ENCODE results near the gene NTN1. TPM values are rescaled to one million over a fixed set of nuclear protein-coding genes. Genes with fewer than 3 reads are reported as not detected.

The NTN1 gene
- total RNA-seq, 1 donor from 2014 or later: 0.45 TPM

DNA sequence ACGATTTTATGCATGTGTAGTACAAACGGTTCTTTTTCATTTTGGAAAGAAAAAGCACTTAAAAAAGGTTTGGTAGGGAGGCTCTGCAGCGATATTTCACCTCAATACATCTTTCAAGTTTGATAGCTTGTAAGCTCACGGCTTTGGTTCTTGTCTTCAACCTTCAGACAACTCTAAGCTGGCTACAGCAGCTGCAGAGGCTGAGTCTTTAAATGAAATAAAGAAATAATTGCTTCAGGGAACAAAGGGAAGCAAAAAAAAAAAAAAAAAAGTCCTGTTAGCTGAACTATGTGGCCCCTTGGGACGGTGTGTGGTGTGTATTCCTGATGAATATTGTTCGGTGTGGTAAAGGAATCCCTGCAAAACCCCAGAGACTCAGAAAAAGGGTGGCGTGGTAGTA, 265.1 kb downstream of the NTN1 start:
- Histone ChIP-seq H3K4me3 (no peak overlapping the region), H3K4me2 (no peak overlapping the region), H3K27me3 (no peaks in the 10 kb centered on the region), H3K9me3 (ENCODE audit: low read depth) (no peaks in the 10 kb centered on the region), H3K79me2 (ENCODE audit: low read depth) (no peaks in the 10 kb centered on the region), H3F3A (ENCODE audit: low read depth) (no peaks in the 10 kb centered on the region), H4K20me1 (ENCODE audit: low read depth) (no peaks in the 10 kb centered on the region), H3K27ac (no peak overlapping the region), H3K4me1 (no peaks in the 10 kb centered on the region), H3K9ac (no peak overlapping the region), H2AFZ (replicated peaks) (no peak overlapping the region), H3K36me3 (no peaks in the 10 kb centered on the region)
- H3K27ac Mint-ChIP-seq: no peak overlapping the region
- H3K9me3 Mint-ChIP-seq: no peaks in the 10 kb centered on the region
- no peaks in the 10 kb centered on the region for H3K36me3 Mint-ChIP-seq
- H3K27me3 Mint-ChIP-seq (ENCODE audit: insufficient read depth, low read depth): peaks cover 7% of the 10 kb centered on the region
- peaks cover 16% of the 10 kb centered on the region for H3K4me1 Mint-ChIP-seq
- H3K4me3 Mint-ChIP-seq: no peak overlapping the region
- TF ChIP-seq, protein P1, sequence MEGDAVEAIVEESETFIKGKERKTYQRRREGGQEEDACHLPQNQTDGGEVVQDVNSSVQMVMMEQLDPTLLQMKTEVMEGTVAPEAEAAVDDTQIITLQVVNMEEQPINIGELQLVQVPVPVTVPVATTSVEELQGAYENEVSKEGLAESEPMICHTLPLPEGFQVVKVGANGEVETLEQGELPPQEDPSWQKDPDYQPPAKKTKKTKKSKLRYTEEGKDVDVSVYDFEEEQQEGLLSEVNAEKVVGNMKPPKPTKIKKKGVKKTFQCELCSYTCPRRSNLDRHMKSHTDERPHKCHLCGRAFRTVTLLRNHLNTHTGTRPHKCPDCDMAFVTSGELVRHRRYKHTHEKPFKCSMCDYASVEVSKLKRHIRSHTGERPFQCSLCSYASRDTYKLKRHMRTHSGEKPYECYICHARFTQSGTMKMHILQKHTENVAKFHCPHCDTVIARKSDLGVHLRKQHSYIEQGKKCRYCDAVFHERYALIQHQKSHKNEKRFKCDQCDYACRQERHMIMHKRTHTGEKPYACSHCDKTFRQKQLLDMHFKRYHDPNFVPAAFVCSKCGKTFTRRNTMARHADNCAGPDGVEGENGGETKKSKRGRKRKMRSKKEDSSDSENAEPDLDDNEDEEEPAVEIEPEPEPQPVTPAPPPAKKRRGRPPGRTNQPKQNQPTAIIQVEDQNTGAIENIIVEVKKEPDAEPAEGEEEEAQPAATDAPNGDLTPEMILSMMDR (IDR thresholded peaks at IDR 0.05): no peak
- no peak for TF ChIP-seq EZH2phosphoT487 (IDR thresholded peaks at IDR 0.05)
- no peak for TF ChIP-seq EZH2 (IDR thresholded peaks at IDR 0.05)
- DNase-seq (ENCODE audit: low spot score): no peak

- Mint-ChIP-seq H3K36me3 (no peaks in the 10 kb centered on the region), H3K4me3 (no peak overlapping the region), H3K27me3 (ENCODE audit: insufficient read depth, low read depth) (peaks cover 7% of the 10 kb centered on the region), H3K27ac (no peak overlapping the region), H3K9me3 (no peaks in the 10 kb centered on the region), H3K4me1 (peaks cover 16% of the 10 kb centered on the region)
- H3K4me2 ChIP-seq: no peak overlapping the region
- no peak overlapping the region for H3K9ac ChIP-seq
- H3K27ac ChIP-seq: no peak overlapping the region
- no peak overlapping the region for H3K4me3 ChIP-seq
- H4K20me1 ChIP-seq (ENCODE audit: low read depth): no peaks in the 10 kb centered on the region
- no peaks in the 10 kb centered on the region for H3F3A ChIP-seq (ENCODE audit: low read depth)
- no peak overlapping the region for H2AFZ ChIP-seq (replicated peaks)
- no peaks in the 10 kb centered on the region for H3K36me3 ChIP-seq
- TF ChIP-seq, protein P1 (IDR thresholded peaks at IDR 0.05): no peak
- no peak for TF ChIP-seq EZH2 (IDR thresholded peaks at IDR 0.05)
- TF ChIP-seq EZH2phosphoT487 (IDR thresholded peaks at IDR 0.05): no peak
- no peaks in the 10 kb centered on the region for H3K4me1 ChIP-seq
- no peaks in the 10 kb centered on the region for H3K9me3 ChIP-seq (ENCODE audit: low read depth)
- no peaks in the 10 kb centered on the region for H3K79me2 ChIP-seq (ENCODE audit: low read depth)
- DNase-seq (ENCODE audit: low spot score): no peak
- no peaks in the 10 kb centered on the region for H3K27me3 ChIP-seq
These were observed 266.0 kb downstream of the NTN1 start for GRCh38 chr17:9287306-9287705.

- Histone ChIP-seq H3F3A (ENCODE audit: low read depth) (no peaks in the 10 kb centered on the region), H3K4me3 (no peak overlapping the region), H3K36me3 (no peaks in the 10 kb centered on the region), H3K27ac (no peak overlapping the region), H3K27me3 (no peaks in the 10 kb centered on the region), H3K4me1 (no peaks in the 10 kb centered on the region), H3K4me2 (no peak overlapping the region), H3K9me3 (ENCODE audit: low read depth) (no peaks in the 10 kb centered on the region), H3K79me2 (ENCODE audit: low read depth) (no peaks in the 10 kb centered on the region), H3K9ac (no peak overlapping the region), H4K20me1 (ENCODE audit: low read depth) (no peaks in the 10 kb centered on the region), H2AFZ (replicated peaks) (no peak overlapping the region)
- peaks cover 12% of the 10 kb centered on the region for H3K4me1 Mint-ChIP-seq
- no peak overlapping the region for H3K27ac Mint-ChIP-seq
- H3K9me3 Mint-ChIP-seq: no peaks in the 10 kb centered on the region
- H3K27me3 Mint-ChIP-seq (ENCODE audit: insufficient read depth, low read depth): peaks cover 8% of the 10 kb centered on the region
- no peak for TF ChIP-seq EZH2 (IDR thresholded peaks at IDR 0.05)
- H3K4me3 Mint-ChIP-seq: no peak overlapping the region
- H3K36me3 Mint-ChIP-seq: no peaks in the 10 kb centered on the region
- DNase-seq (ENCODE audit: low spot score): no peak
These were observed 268.9 kb downstream of the NTN1 start for GRCh38 chr17:9290226-9290613.

GRCh38 chr17:9291912-9292560, 270.7 kb downstream of the NTN1 start:
- no peaks in the 10 kb centered on the region for H3K4me1 ChIP-seq
- Mint-ChIP-seq H3K4me3 (no peak overlapping the region), H3K4me1 (peaks cover 3% of the 10 kb centered on the region), H3K27me3 (ENCODE audit: insufficient read depth, low read depth) (peaks cover 8% of the 10 kb centered on the region), H3K36me3 (no peaks in the 10 kb centered on the region), H3K9me3 (no peaks in the 10 kb centered on the region), H3K27ac (no peak overlapping the region)
- no peak overlapping the region for H3K27ac ChIP-seq
- H4K20me1 ChIP-seq (ENCODE audit: low read depth): no peaks in the 10 kb centered on the region
- H3K4me2 ChIP-seq: no peak overlapping the region
- H3K27me3 ChIP-seq: no peaks in the 10 kb centered on the region
- H3K4me3 ChIP-seq: no peak overlapping the region
- H3K79me2 ChIP-seq (ENCODE audit: low read depth): no peaks in the 10 kb centered on the region
- H2AFZ ChIP-seq (replicated peaks): no peak overlapping the region
- H3K36me3 ChIP-seq: no peaks in the 10 kb centered on the region
- H3K9me3 ChIP-seq (ENCODE audit: low read depth): no peaks in the 10 kb centered on the region
- peak; percentile 44 for DNase-seq (ENCODE audit: low spot score)
- no peak for TF ChIP-seq EZH2 (IDR thresholded peaks at IDR 0.05)
- TF ChIP-seq, protein P1 (IDR thresholded peaks at IDR 0.05): peak; percentile 73
- H3K9ac ChIP-seq: no peak overlapping the region
- H3F3A ChIP-seq (ENCODE audit: low read depth): no peaks in the 10 kb centered on the region
